Adrenal gland (tissue), 12 donors: ENCODE results near the gene KIF5A. TPM values are rescaled to one million over a fixed set of nuclear protein-coding genes. Genes with fewer than 3 reads are reported as not detected.

Experiments used
- DNase-seq, 7 donors: peaks; one replicate each; pipeline ENCODE4 v3.0.0-alpha.2; 2019 to 2020
- H3K27ac ChIP-seq, 5 donors: fragments of 200-600 bp; sonication (generic) in 4 of 5; 1 replicate in 3 of 5; 2 replicates in 2 of 5; pipeline versions ENCODE4 v1.5.1 to v1.8.0; 2016 to 2020; ENCODE audit warnings: mild to moderate bottlenecking in 1 of 5
- H3K27me3 ChIP-seq: fragments of 200-600 bp; 2 replicates; pipeline ENCODE4 v1.8.0; 2021
- H3K36me3 ChIP-seq, 2 donors: fragments of 200-600 bp; replicated peaks in 1 of 2; 1 replicate in 1 of 2; 2 replicates in 1 of 2; pipeline versions ENCODE4 v1.5.1 to v1.8.0; 2018 to 2022
- H3K4me1 ChIP-seq, 2 donors: fragments of 200-600 bp; replicated peaks in 1 of 2; 1 replicate in 1 of 2; 2 replicates in 1 of 2; pipeline versions ENCODE4 v1.5.1 to v1.8.0; 2018 to 2021
- H3K4me3 ChIP-seq, 4 donors: fragments of 200-600 bp; sonication (generic) in 3 of 4; one replicate each; pipeline ENCODE4 v1.5.1; 2016 to 2018
- H3K9me3 ChIP-seq, 3 donors: fragments of 200-600 bp; sonication (generic) in 1 of 3; replicated peaks in 1 of 3; 1 replicate in 2 of 3; 2 replicates in 1 of 3; pipeline versions ENCODE4 v1.5.1 to v1.8.0; 2016 to 2021
- CTCF ChIP-seq, 6 experiments: fragments of 450-650 bp in 4 of 6; fragments of 200-600 bp in 2 of 6; sonication (generic) in 1 of 6; IDR thresholded peaks; 1 replicate in 5 of 6; 2 replicates in 1 of 6; pipeline versions ENCODE4 v1.5.1 to v1.8.0; 2016 to 2021; ENCODE audit warnings: antibody characterized with exemption in 6 of 6, mild to moderate bottlenecking in 2 of 6, moderate library complexity in 1 of 6
- POLR2A ChIP-seq, 2 donors: fragments of 450-650 bp; IDR thresholded peaks; one replicate each; pipeline ENCODE4 v1.6.1; 2017; ENCODE audit warnings: antibody characterized with exemption in 2 of 2, mild to moderate bottlenecking in 2 of 2, moderate library complexity in 1 of 2
- WGBS, 4 donors: extraction: QIAGEN DNeasy Blood & Tissue Kit in 2 of 4; methylation state at CpG; one replicate each; pipeline versions ENCODE4 v1.1.5 to v1.1.7; 2013 to 2017; 5-methylcytosine and 5-hydroxymethylcytosine counted together
- intact Hi-C, 2 donors: fragments of 100-400 bp; cut with DNase I; formaldehyde crosslinking; loops; one replicate each; pipeline versions ENCODE4 v1.14.1 to v1.15.0; 2022 to 2023
- polyA plus RNA-seq, 3 donors: library from polyadenylated mRNA; stranded (reverse); fragments of 200-250 nt in 2 of 3; fragments of 350-450 nt in 1 of 3; fragmentation: Illumina TruSeq in 1 of 3; extraction: RNeasy Lipid Tissue Mini Kit (QIAGEN cat#74804) in 1 of 3; gene quantifications; one replicate each; pipeline ENCODE4 v1.2.3, GENCODE V29; 2013 to 2014
- total RNA-seq, 9 donors: library from RNA; depleted of rRNA in 4 of 9; stranded (reverse); fragments of >200 nt in 4 of 9; fragments of 120-200 nt in 1 of 9; fragmentation: NEBNext Ultra II Directional in 1 of 9; extraction: Animal tissue kit (Norgen Biotek cat#: 25700) in 1 of 9; gene quantifications; one replicate each; pipeline versions ENCODE4 v1.1.0 to v1.2.4, GENCODE V29; 2013 to 2023
- donor health status: healthy with polysubstance abuse.
- donor health status: Bipolar disorder and iron deficiency.
- donor health status: DM: yes; HTN: yes; CAD: no.
- donor health status: DM: no; HTN: no; CAD: no.
- donor health status: DM: no; HTN: no; CAD: no.
- donor health status: DM: yes; HTN: yes; CAD: no.

Gene KIF5A
- total and polyA plus RNA-seq, 12 donors: 0.32 to 7.6 (median 2.1) TPM; not detected in 1

DNA sequence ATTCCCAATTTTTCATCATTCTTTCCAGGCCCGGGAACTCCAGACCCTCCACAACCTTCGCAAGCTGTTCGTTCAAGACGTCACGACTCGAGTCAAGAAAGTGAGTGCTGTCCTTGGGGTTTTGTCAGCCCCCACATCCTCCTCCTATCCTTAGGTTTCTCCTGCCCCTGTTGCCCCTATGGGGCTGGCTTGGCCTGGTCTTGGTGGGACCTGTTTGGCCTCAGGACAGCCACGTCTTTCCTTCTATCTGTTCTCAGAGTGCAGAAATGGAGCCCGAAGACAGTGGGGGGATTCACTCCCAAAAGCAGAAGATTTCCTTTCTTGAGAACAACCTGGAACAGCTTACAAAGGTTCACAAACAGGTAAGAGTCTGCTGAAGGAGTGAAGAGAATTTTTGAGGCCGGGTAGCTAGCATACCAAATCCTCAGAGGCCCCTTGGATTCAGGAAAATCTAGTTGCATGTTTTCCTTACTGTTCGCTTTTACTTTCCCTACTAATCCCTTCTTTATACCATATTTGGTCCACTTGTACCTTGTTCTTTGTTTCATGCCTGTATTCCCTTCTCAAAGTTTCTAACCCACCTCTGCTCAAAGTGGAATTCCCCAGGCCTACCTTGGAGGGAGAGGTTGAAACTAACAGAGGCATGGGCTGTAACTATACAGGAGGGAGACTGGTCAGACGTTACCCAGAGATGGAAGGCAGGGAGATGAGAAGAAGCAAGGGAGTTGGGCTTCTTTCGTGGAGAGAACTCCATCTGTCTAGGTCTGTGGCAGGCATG lies 28.3 kb downstream of the KIF5A start:
- Histone ChIP-seq H3K9me3 (no peaks in the 10 kb centered on the region), H3K36me3 (no peaks in the 10 kb centered on the region), H3K4me1 (no peaks in the 10 kb centered on the region), H3K27ac (no peak overlapping the region), H3K27me3 (peaks cover 5% of the 10 kb centered on the region), H3K4me3 (no peak overlapping the region)
- intact Hi-C loops: no loop called here
- DNase-seq: no peak
- no peak for TF ChIP-seq CTCF (IDR thresholded peaks at IDR 0.05)
- no peak for TF ChIP-seq POLR2A (IDR thresholded peaks at IDR 0.05)
- WGBS, 4 donors: 78 to 89% (median 81%) methylated on average over 12 of the region's 12 CpGs

DNA sequence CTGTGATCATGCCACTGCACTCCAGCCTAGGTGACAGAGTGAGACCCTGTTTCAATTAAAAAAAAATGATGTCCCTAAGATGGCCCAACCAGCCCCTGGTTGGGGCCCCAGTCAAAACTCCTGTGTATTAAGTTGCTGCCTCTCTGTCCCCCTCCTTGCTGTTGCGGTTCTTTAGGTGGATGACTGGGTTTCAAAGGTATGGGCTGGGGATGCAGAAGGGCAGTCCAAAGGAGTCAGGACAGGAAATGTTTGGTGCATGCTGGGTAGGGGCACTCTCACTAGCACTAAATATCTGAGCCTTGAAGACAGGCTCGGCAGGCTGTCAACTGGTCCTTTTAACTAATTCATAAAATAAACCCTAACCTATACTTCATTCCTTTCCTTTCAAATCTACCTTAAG lies 29.2 kb downstream of the KIF5A start:
- H3K4me3 ChIP-seq: no peak overlapping the region
- no peak for DNase-seq
- TF ChIP-seq POLR2A (IDR thresholded peaks at IDR 0.05): no peak
- TF ChIP-seq CTCF (IDR thresholded peaks at IDR 0.05): no peak
- H3K27ac ChIP-seq: no peak overlapping the region
- peaks cover 5% of the 10 kb centered on the region for H3K27me3 ChIP-seq
- intact Hi-C loops: no loop called here
- H3K9me3 ChIP-seq: no peaks in the 10 kb centered on the region
- no peaks in the 10 kb centered on the region for H3K36me3 ChIP-seq
- WGBS, 4 donors: 77 to 91% (median 82%) methylated on average over 2 of the region's 2 CpGs
- H3K4me1 ChIP-seq: no peaks in the 10 kb centered on the region

GRCh38 chr12:57579677-57580465 lies 30.0 kb downstream of the KIF5A start:
- whole genome bisulfite sequencing, 4 donors: 75 to 87% (median 86%) methylated on average over 8 of the region's 8 CpGs
- no peak for DNase-seq
- H3K27ac ChIP-seq: no peak overlapping the region
- H3K27me3 ChIP-seq: peaks cover 5% of the 10 kb centered on the region
- no peaks in the 10 kb centered on the region for H3K9me3 ChIP-seq
- H3K4me3 ChIP-seq: no peak overlapping the region
- intact Hi-C loops: no loop called here
- H3K4me1 ChIP-seq: no peaks in the 10 kb centered on the region
- H3K36me3 ChIP-seq: no peaks in the 10 kb centered on the region
- TF ChIP-seq CTCF (IDR thresholded peaks at IDR 0.05) (no peak), POLR2A (IDR thresholded peaks at IDR 0.05) (no peak)

- H3K27ac ChIP-seq: no peak overlapping the region
- H3K4me3 ChIP-seq: no peak overlapping the region
- WGBS, 4 donors: 80 to 93% (median 86%) methylated on average over 3 to 4 of the region's 4 CpGs
- intact Hi-C loops: no loop called here
- no peak for TF ChIP-seq CTCF (IDR thresholded peaks at IDR 0.05)
- TF ChIP-seq POLR2A (IDR thresholded peaks at IDR 0.05): no peak
- H3K36me3 ChIP-seq: no peaks in the 10 kb centered on the region
- no peak for DNase-seq
- no peaks in the 10 kb centered on the region for H3K9me3 ChIP-seq
- peaks cover 5% of the 10 kb centered on the region for H3K27me3 ChIP-seq
- H3K4me1 ChIP-seq: no peaks in the 10 kb centered on the region
These were observed 30.6 kb downstream of the KIF5A start for GRCh38 chr12:57580466-57580795.
